HepG2 (cell line): ENCODE measurements around the gene DAD1. TPM values are rescaled to one million over a fixed set of nuclear protein-coding genes. Genes with fewer than 3 reads are reported as not detected.
A peak's percentile ranks its signal among the peaks of the same experiment; 100 is the strongest.

ENCODE experiments used
- ATRX ChIP-seq: sonication (generic); formaldehyde crosslinking; IDR thresholded peaks from 2 replicates; pipeline ENCODE4 v1.4.0; 2020; ENCODE audit warnings: missing genetic modification reagents, borderline replicate concordance
- BORCS8-MEF2B ChIP-seq: sonication (generic); formaldehyde crosslinking; IDR thresholded peaks from 2 replicates; pipeline ENCODE4 v1.8.0; 2022; ENCODE audit warnings: mild to moderate bottlenecking, missing genetic modification reagents
- CEBPG ChIP-seq: IDR thresholded peaks from 2 replicates; pipeline ENCODE4 v1.6.1; 2016
- CENPX ChIP-seq: sonication (generic); formaldehyde crosslinking; IDR thresholded peaks from 2 replicates; pipeline ENCODE4 v1.9.0; 2021; ENCODE audit warnings: mild to moderate bottlenecking, missing genetic modification reagents, moderate library complexity
- MIER3 ChIP-seq: IDR thresholded peaks from 2 replicates; pipeline ENCODE4 v1.6.1; 2016; ENCODE audit warnings: missing compliant biosample characterization, borderline replicate concordance
- MIXL1 ChIP-seq: IDR thresholded peaks from 2 replicates; pipeline ENCODE4 v1.6.1; 2016
- MYNN ChIP-seq: sonication (generic); formaldehyde crosslinking; IDR thresholded peaks from 2 replicates; pipeline ENCODE4 v1.4.0; 2020; ENCODE audit warnings: mild to moderate bottlenecking, low read depth, missing genetic modification reagents
- NFKBIZ ChIP-seq: IDR thresholded peaks from 2 replicates; pipeline ENCODE4 v1.6.1; 2018; ENCODE audit warnings: missing genetic modification reagents, missing compliant biosample characterization
- NFYC ChIP-seq: IDR thresholded peaks from 2 replicates; pipeline ENCODE4 v1.6.1; 2016; ENCODE audit warnings: missing genetic modification reagents, missing compliant biosample characterization
- SRSF1 ChIP-seq: fragments of 200-400 bp; formaldehyde crosslinking; optimal IDR thresholded peaks from 2 replicates; pipeline ENCODE3; 2017; ENCODE audit warnings: mild to moderate bottlenecking, low read depth, low read length, moderate library complexity
- XBP1 ChIP-seq: sonication (generic); formaldehyde crosslinking; IDR thresholded peaks from 2 replicates; pipeline ENCODE4 v1.5.0; 2020; ENCODE audit warnings: missing genetic modification reagents
- ZFP1 ChIP-seq: IDR thresholded peaks from 2 replicates; pipeline ENCODE4 v1.6.1; 2016
- ZNF292 ChIP-seq: sonication (generic); formaldehyde crosslinking; IDR thresholded peaks from 2 replicates; pipeline ENCODE4 v1.8.1; 2022; ENCODE audit warnings: mild to moderate bottlenecking, low read depth, missing genetic modification reagents, borderline replicate concordance
- ZNF354B ChIP-seq: sonication (generic); formaldehyde crosslinking; IDR thresholded peaks from 2 replicates; pipeline ENCODE4 v1.8.0; 2022; ENCODE audit warnings: mild to moderate bottlenecking, missing genetic modification reagents
- ZNF547 ChIP-seq: sonication (generic); formaldehyde crosslinking; IDR thresholded peaks from 2 replicates; pipeline ENCODE4 v1.5.1; 2020; ENCODE audit warnings: mild to moderate bottlenecking, missing genetic modification reagents
- ZNF776 ChIP-seq: sonication (generic); formaldehyde crosslinking; IDR thresholded peaks from 2 replicates; pipeline ENCODE4 v1.4.0; 2020; ENCODE audit warnings: mild to moderate bottlenecking, missing genetic modification reagents
- ZNF879 ChIP-seq: sonication (generic); formaldehyde crosslinking; IDR thresholded peaks from 2 replicates; pipeline ENCODE4 v1.8.1; 2023; ENCODE audit warnings: missing genetic modification reagents
- ZNF883 ChIP-seq: sonication (generic); formaldehyde crosslinking; IDR thresholded peaks from 2 replicates; pipeline ENCODE4 v1.5.1; 2020; ENCODE audit warnings: mild to moderate bottlenecking, missing genetic modification reagents; ENCODE audit errors: not compliant biosample characterization
- polyA plus RNA-seq, 8 experiments: library from polyadenylated mRNA; depleted of rRNA in 3 of 8; stranded (reverse) in 7 of 8; unstranded in 1 of 8; fragments of >200 nt; fragmentation: Illumina TruSeq in 4 of 8; extraction: Trizol in 4 of 8; gene quantifications; 2 replicates each; pipeline versions ENCODE4 v1.2.1 to v1.2.3, GENCODE V29; 2011 to 2016; ENCODE audit warnings: low read depth in 4 of 8, missing spikeins in 1 of 8, mixed read lengths in 1 of 8; ENCODE audit not compliant: insufficient read depth in 1 of 8
- total RNA-seq, 5 experiments: library from RNA; depleted of rRNA; stranded (reverse); fragments of >200 nt; fragmentation: Illumina TruSeq; extraction: Trizol; gene quantifications; 2 replicates each; pipeline ENCODE4 v1.2.3, GENCODE V29; 2016; ENCODE audit warnings: low read depth in 1 of 5
- TF ChIP-seq, protein P1 (sequence below): sonication (generic); formaldehyde crosslinking; IDR thresholded peaks from 2 replicates; pipeline ENCODE4 v1.5.1; 2020; ENCODE audit warnings: missing genetic modification reagents, mild to moderate bottlenecking, borderline replicate concordance
- TF ChIP-seq, protein P2 (sequence below): sonication (generic); formaldehyde crosslinking; IDR thresholded peaks from 2 replicates; pipeline ENCODE4 v1.5.0; 2020; ENCODE audit warnings: missing genetic modification reagents
- TF ChIP-seq, protein P3 (sequence below): sonication (generic); formaldehyde crosslinking; IDR thresholded peaks from 2 replicates; pipeline ENCODE4 v1.4.0; 2020; ENCODE audit warnings: mild to moderate bottlenecking, missing genetic modification reagents
- TF ChIP-seq, protein P4 (sequence below), 2 experiments: sonication (generic) in 1 of 2; formaldehyde crosslinking in 1 of 2; IDR thresholded peaks; 2 replicates each; pipeline versions ENCODE4 v1.5.1 to v1.6.1; 2011 to 2020; ENCODE audit warnings: borderline replicate concordance in 1 of 2, low read depth in 1 of 2, low read length in 1 of 2, mild to moderate bottlenecking in 1 of 2, missing genetic modification reagents in 1 of 2, moderate library complexity in 1 of 2

The DAD1 gene
- total and polyA plus RNA-seq, 2 of the 13 experiments (the other 11 are each of a cell fraction or from before 2014, with no cell fraction given) = 558 to 626 TPM

DNA sequence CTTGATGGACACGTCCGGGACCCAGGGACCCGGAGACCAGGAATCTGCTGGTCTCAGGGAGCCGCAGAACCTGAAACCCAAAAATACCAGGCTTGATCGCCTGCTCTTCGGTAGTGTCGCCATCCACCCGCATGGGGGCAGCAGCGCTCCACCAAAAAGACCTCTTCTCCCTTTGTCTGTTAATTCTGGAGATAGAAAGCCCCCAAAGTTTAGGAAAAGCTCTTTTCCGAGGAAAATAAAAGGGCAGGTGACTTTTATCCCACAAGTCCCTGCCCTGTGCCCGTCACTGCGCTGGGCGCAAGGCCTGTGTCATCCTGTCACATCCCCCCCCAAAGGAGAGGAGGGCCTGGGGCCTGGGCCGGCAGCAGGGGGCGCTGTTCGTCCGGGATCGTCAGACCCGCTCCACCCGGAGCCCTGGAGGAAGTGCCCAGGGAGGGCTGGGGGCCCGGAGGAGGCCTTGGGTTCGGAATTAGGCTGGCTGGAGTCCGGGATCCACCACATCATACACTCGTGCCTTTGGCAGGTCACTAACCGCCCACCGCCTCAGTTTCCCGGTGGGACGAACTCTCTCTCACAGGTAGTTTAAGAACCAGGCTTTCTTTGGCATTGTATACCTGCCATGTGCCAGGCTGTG, 31.9 kb downstream of the DAD1 start (continued):
- TF ChIP-seq ZNF879 (CRISPR knock-in tag) = no peak
- no peak for TF ChIP-seq ATRX
- TF ChIP-seq, protein P1, sequence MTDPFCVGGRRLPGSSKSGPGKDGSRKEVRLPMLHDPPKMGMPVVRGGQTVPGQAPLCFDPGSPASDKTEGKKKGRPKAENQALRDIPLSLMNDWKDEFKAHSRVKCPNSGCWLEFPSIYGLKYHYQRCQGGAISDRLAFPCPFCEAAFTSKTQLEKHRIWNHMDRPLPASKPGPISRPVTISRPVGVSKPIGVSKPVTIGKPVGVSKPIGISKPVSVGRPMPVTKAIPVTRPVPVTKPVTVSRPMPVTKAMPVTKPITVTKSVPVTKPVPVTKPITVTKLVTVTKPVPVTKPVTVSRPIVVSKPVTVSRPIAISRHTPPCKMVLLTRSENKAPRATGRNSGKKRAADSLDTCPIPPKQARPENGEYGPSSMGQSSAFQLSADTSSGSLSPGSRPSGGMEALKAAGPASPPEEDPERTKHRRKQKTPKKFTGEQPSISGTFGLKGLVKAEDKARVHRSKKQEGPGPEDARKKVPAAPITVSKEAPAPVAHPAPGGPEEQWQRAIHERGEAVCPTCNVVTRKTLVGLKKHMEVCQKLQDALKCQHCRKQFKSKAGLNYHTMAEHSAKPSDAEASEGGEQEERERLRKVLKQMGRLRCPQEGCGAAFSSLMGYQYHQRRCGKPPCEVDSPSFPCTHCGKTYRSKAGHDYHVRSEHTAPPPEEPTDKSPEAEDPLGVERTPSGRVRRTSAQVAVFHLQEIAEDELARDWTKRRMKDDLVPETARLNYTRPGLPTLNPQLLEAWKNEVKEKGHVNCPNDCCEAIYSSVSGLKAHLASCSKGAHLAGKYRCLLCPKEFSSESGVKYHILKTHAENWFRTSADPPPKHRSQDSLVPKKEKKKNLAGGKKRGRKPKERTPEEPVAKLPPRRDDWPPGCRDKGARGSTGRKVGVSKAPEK (CRISPR knock-in tag) = peak; percentile 95; the same call in 1 of the 2 replicates
- TF ChIP-seq XBP1 (CRISPR knock-in tag) = no peak
- peak; percentile 74; the same call in 1 of the 2 replicates for TF ChIP-seq MIER3
- TF ChIP-seq NFKBIZ (CRISPR knock-in tag) = 0 out of 2 replicates have a peak, but pooled peaks have one; percentile 36
- TF ChIP-seq BORCS8-MEF2B (CRISPR knock-in tag) = peak; percentile 87; the same call in 1 of the 2 replicates
- TF ChIP-seq, protein P2, sequence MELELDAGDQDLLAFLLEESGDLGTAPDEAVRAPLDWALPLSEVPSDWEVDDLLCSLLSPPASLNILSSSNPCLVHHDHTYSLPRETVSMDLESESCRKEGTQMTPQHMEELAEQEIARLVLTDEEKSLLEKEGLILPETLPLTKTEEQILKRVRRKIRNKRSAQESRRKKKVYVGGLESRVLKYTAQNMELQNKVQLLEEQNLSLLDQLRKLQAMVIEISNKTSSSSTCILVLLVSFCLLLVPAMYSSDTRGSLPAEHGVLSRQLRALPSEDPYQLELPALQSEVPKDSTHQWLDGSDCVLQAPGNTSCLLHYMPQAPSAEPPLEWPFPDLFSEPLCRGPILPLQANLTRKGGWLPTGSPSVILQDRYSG (CRISPR knock-in tag) = 0 out of 2 replicates have a peak, but pooled peaks have one; percentile 80
- no peak for TF ChIP-seq ZNF354B
- 0 out of 2 replicates have a peak, but pooled peaks have one; percentile 21 for TF ChIP-seq ZFP1
- TF ChIP-seq NFYC (CRISPR knock-in tag) = no peak
- TF ChIP-seq MIXL1 = peak; percentile 65; the same call in 1 of the 2 replicates
- TF ChIP-seq, protein P3, sequence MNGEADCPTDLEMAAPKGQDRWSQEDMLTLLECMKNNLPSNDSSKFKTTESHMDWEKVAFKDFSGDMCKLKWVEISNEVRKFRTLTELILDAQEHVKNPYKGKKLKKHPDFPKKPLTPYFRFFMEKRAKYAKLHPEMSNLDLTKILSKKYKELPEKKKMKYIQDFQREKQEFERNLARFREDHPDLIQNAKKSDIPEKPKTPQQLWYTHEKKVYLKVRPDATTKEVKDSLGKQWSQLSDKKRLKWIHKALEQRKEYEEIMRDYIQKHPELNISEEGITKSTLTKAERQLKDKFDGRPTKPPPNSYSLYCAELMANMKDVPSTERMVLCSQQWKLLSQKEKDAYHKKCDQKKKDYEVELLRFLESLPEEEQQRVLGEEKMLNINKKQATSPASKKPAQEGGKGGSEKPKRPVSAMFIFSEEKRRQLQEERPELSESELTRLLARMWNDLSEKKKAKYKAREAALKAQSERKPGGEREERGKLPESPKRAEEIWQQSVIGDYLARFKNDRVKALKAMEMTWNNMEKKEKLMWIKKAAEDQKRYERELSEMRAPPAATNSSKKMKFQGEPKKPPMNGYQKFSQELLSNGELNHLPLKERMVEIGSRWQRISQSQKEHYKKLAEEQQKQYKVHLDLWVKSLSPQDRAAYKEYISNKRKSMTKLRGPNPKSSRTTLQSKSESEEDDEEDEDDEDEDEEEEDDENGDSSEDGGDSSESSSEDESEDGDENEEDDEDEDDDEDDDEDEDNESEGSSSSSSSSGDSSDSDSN (CRISPR knock-in tag) = peak; percentile 84
- TF ChIP-seq SRSF1 = peak; percentile 80
- TF ChIP-seq MYNN (CRISPR knock-in tag) = 0 out of 2 replicates have a peak, but pooled peaks have one; percentile 91
- TF ChIP-seq ZNF776 (CRISPR knock-in tag) = no peak
- TF ChIP-seq ZNF883 (CRISPR knock-in tag) = peak; percentile 93
- TF ChIP-seq ZNF292 (CRISPR knock-in tag) = peak; percentile 2; the same call in 1 of the 2 replicates
- peak; percentile 88 for TF ChIP-seq ZNF547 (CRISPR knock-in tag)
- TF ChIP-seq, protein P4, sequence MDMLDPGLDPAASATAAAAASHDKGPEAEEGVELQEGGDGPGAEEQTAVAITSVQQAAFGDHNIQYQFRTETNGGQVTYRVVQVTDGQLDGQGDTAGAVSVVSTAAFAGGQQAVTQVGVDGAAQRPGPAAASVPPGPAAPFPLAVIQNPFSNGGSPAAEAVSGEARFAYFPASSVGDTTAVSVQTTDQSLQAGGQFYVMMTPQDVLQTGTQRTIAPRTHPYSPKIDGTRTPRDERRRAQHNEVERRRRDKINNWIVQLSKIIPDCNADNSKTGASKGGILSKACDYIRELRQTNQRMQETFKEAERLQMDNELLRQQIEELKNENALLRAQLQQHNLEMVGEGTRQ (IDR thresholded peaks at IDR 0.05; ENCODE audit: low read depth, low read length) = no peak
- TF ChIP-seq, protein P4 (CRISPR knock-in tag; IDR thresholded peaks at IDR 0.05; ENCODE audit: borderline replicate concordance) = 0 out of 2 replicates have a peak, but pooled peaks have one; percentile 20
- TF ChIP-seq CEBPG = 0 out of 2 replicates have a peak, but pooled peaks have one; percentile 40
- TF ChIP-seq CENPX (CRISPR knock-in tag) = no peak
